Bone marrow (tissue), 2 donors: ENCODE measurements around the gene BMP8B.
"Not testable (repeated sequence)": the region's sequence is repeated elsewhere in the genome, so short reads cannot be mapped to it uniquely, and the experiment has no call there.

Experiments used
- DNase-seq, 2 donors: peaks; one replicate each; lab custom pipeline; 2025; lab: John Stamatoyannopoulos, UW

The BMP8B gene

GRCh38 chr1:39777896-39778295 lies 10.8 kb downstream of the BMP8B start:
- not testable (repeated sequence) for DNase-seq

- no peak for DNase-seq
Measured at GRCh38 chr1:39777306-39777705, 11.4 kb downstream of the BMP8B start.

GRCh38 chr1:39776886-39777285 lies 11.8 kb downstream of the BMP8B start:
- no peak for DNase-seq

- DNase-seq, result no peak
Measured at GRCh38 chr1:39776400-39776713, 12.3 kb downstream of the BMP8B start.

- not testable (repeated sequence) for DNase-seq
Measured at GRCh38 chr1:39775676-39776399, 12.8 kb downstream of the BMP8B start.

- not testable (repeated sequence) for DNase-seq
Measured at GRCh38 chr1:39775141-39775540, 13.5 kb downstream of the BMP8B start.

- not testable (repeated sequence) for DNase-seq
Measured at GRCh38 chr1:39773369-39773979, 15.2 kb downstream of the BMP8B start.

GRCh38 chr1:39771022-39771532 lies 17.6 kb downstream of the BMP8B start, which contains the start of gene OXCT2:
Gene OXCT2 (minus strand): TSS chr1:39771348. CDS start chr1:39771255, 93 bp downstream.
- DNase-seq, result not testable (repeated sequence)

- DNase-seq, result not testable (repeated sequence)
Measured at GRCh38 chr1:39770100-39771021, 18.3 kb downstream of the BMP8B start.

GRCh38 chr1:39769502-39769901 lies 19.2 kb downstream of the BMP8B start:
- not testable (repeated sequence) for DNase-seq

GRCh38 chr1:39766466-39766865 lies 22.2 kb downstream of the BMP8B start:
- not testable (repeated sequence) for DNase-seq

- DNase-seq, result not testable (repeated sequence)
Measured at GRCh38 chr1:39764512-39764911, 24.2 kb downstream of the BMP8B start.

GRCh38 chr1:39763619-39764374 lies 24.9 kb downstream of the BMP8B start:
- DNase-seq, result not testable (repeated sequence)

- DNase-seq, result no peak
Measured at GRCh38 chr1:39762550-39763540, 25.8 kb downstream of the BMP8B start.

GRCh38 chr1:39761557-39762260 lies 27.0 kb downstream of the BMP8B start:
- no peak for DNase-seq

GRCh38 chr1:39761016-39761415 lies 27.6 kb downstream of the BMP8B start:
- DNase-seq, result no peak

- no peak for DNase-seq
Measured at GRCh38 chr1:39760074-39761008, 28.3 kb downstream of the BMP8B start.

GRCh38 chr1:39759436-39759726 lies 29.3 kb downstream of the BMP8B start:
- no peak for DNase-seq
